GM12878 (cell line): ENCODE results near the gene CXorf65. TPM values are rescaled to one million over a fixed set of nuclear protein-coding genes. Genes with fewer than 3 reads are reported as not detected.

ENCODE experiments used
- ATAC-seq: fragments of 200-7000 bp; cut with Tn5 transposase; 3 replicates; pipeline ENCODE4 v1.9.1; 2020; ENCODE audit warnings: mild to moderate bottlenecking, moderate library complexity
- BruUV-seq: library from RNA; stranded (reverse); fragments of 400-500 nt; replicated peaks from 2 replicates; lab custom pipeline; 2021; lab: Mats Ljungman, UMichigan
- CTCF ChIA-PET: fragments of 300-600 bp; sonication (Branson Sonifier 250); formaldehyde crosslinking; extraction: SDS; loops from one replicate; lab custom pipeline; 2021; ENCODE audit warnings: inconsistent platforms; lab: Yijun Ruan, JAX
- POLR2A ChIA-PET: fragments of 350-600 bp; formaldehyde crosslinking; extraction: SDS; loops from one replicate; lab custom pipeline; 2021; ENCODE audit warnings: inconsistent platforms; lab: Charles Lee
- RAD21 ChIA-PET: fragments of 300-600 bp; sonication (Branson Sonifier 250); formaldehyde crosslinking; loops from one replicate; lab custom pipeline; 2023; ENCODE audit warnings: antibody characterized with exemption; ENCODE audit not compliant: unreplicated experiment; lab: Charles Lee
- SMC1A ChIA-PET: fragments of 300-600 bp; sonication (Branson Sonifier 250); formaldehyde crosslinking; loops from one replicate; lab custom pipeline; 2023; ENCODE audit not compliant: unreplicated experiment, uncharacterized antibody; lab: Charles Lee
- DNase-seq: peaks from one replicate; pipeline ENCODE4 v3.0.0-alpha.2; 2011; ENCODE audit warnings: low read depth, low spot score
- FAIRE-seq: peaks from 3 replicates; lab custom pipeline; 2011; peaks lifted over from hg19 to GRCh38; lab: Jason Lieb, UNC
- H2AFZ ChIP-seq: 2 replicates; pipeline ENCODE4 v1.6.0; 2011; ENCODE audit warnings: low read depth, low read length, control low read depth; ENCODE audit not compliant: control insufficient read depth
- H3K27ac ChIP-seq: 2 replicates; pipeline ENCODE4 v1.5.1; 2011; ENCODE audit warnings: control low read depth; ENCODE audit not compliant: control insufficient read depth, insufficient read depth
- H3K27me3 ChIP-seq, 2 experiments: replicated peaks in 1 of 2; 2 replicates each; pipeline versions ENCODE4 v1.6.0 to v1.6.1; 2011; ENCODE audit warnings: low read length in 1 of 2; ENCODE audit not compliant: control insufficient read depth in 2 of 2, insufficient read depth in 2 of 2
- H3K36me3 ChIP-seq, 2 experiments: 2 replicates each; pipeline ENCODE4 v1.5.1; 2011; ENCODE audit warnings: low read length in 1 of 2; ENCODE audit not compliant: control insufficient read depth in 2 of 2, insufficient read depth in 2 of 2
- H3K4me1 ChIP-seq: 2 replicates; pipeline ENCODE4 v1.6.1; 2011; ENCODE audit warnings: mild to moderate bottlenecking, low read length, moderate library complexity, mixed read lengths; ENCODE audit not compliant: control insufficient read depth, insufficient read depth
- H3K4me2 ChIP-seq: 2 replicates; pipeline ENCODE4 v1.6.0; 2011; ENCODE audit warnings: control low read depth; ENCODE audit not compliant: control insufficient read depth, insufficient read depth
- H3K4me3 ChIP-seq: fragments of 200-600 bp; sonication (generic); 2 replicates; pipeline ENCODE4 v1.5.1; 2016
- H3K79me2 ChIP-seq: 2 replicates; pipeline ENCODE4 v1.6.0; 2011; ENCODE audit warnings: low read length; ENCODE audit not compliant: control insufficient read depth, insufficient read depth
- H3K9ac ChIP-seq: 2 replicates; pipeline ENCODE4 v1.8.0; 2011; ENCODE audit warnings: low read length, control low read depth, mixed read lengths; ENCODE audit not compliant: control insufficient read depth, insufficient read depth
- H3K9me3 ChIP-seq: replicated peaks from 3 replicates; pipeline ENCODE4 v1.5.1; 2011; ENCODE audit warnings: mild to moderate bottlenecking, low read length; ENCODE audit not compliant: control insufficient read depth, insufficient read depth
- H4K20me1 ChIP-seq: 2 replicates; pipeline ENCODE4 v1.6.0; 2011; ENCODE audit not compliant: control insufficient read depth, insufficient read depth
- BCL11A ChIP-seq: IDR thresholded peaks from 2 replicates; pipeline ENCODE4 v1.6.1; 2011; ENCODE audit warnings: low read depth, low read length
- BMI1 ChIP-seq: fragments of 450-650 bp; IDR thresholded peaks from 2 replicates; pipeline ENCODE4 v1.6.1; 2016; ENCODE audit warnings: mild to moderate bottlenecking, moderate library complexity, borderline replicate concordance
- CHD1 ChIP-seq: IDR thresholded peaks from 2 replicates; pipeline ENCODE4 v1.6.1; 2012; ENCODE audit warnings: low read depth, low read length, improper control_type of control experiment
- CREM ChIP-seq: IDR thresholded peaks from 2 replicates; pipeline ENCODE4 v1.6.1; 2014; ENCODE audit warnings: antibody characterized with exemption, low read depth
- RBBP5 ChIP-seq: fragments of 200-600 bp; sonication (generic); conservative IDR thresholded peaks from 2 replicates; pipeline ENCODE4 v1.6.1; 2016
- RUNX3 ChIP-seq: IDR thresholded peaks from 2 replicates; pipeline ENCODE4 v1.6.1; 2012; ENCODE audit warnings: low read length, inconsistent platforms
- WGBS: methylation state at CpG from one replicate; pipeline ENCODE4 v1.1.6; 2016; ENCODE audit warnings: low lambda C conversion rate; ENCODE audit not compliant: insufficient replicate concordance, insufficient coverage; ENCODE audit errors: missing lambda C conversion rate; 5-methylcytosine and 5-hydroxymethylcytosine counted together
- in situ Hi-C: fragments of 300-500 bp; cut with MboI; formaldehyde crosslinking; loops from 9 replicates; pipeline ENCODE4 v1.14.3; 2018; ENCODE audit warnings: mixed read lengths
- intact Hi-C: fragments of 100-400 bp; cut with micrococcal nuclease; formaldehyde crosslinking; loops from one replicate; pipeline ENCODE4 v1.14.2; 2022; ENCODE audit not compliant: unreplicated experiment
- polyA plus RNA-seq, 11 experiments: library from polyadenylated mRNA; depleted of rRNA in 4 of 11; unstranded in 6 of 11; stranded (reverse) in 5 of 11; fragments of >200 nt; fragmentation: Nextera tagmentation in 4 of 11; fragmentation: Illumina TruSeq in 1 of 11; extraction: Ambion mirVana in 4 of 11; extraction: Trizol in 1 of 11; gene quantifications; 1 replicate in 1 of 11; 2 replicates in 10 of 11; pipeline versions ENCODE4 v1.2.1 to v1.2.3, GENCODE V29; 2011 to 2016; ENCODE audit warnings: inconsistent platforms in 2 of 11, missing spikeins in 2 of 11, low read depth in 1 of 11
- total RNA-seq, 4 experiments: library from RNA; depleted of rRNA in 3 of 4; stranded (reverse); fragments of >200 nt in 3 of 4; fragmentation: Illumina TruSeq in 1 of 4; extraction: Trizol in 1 of 4; gene quantifications; 2 replicates each; pipeline versions ENCODE4 v1.2.1 to v1.2.3, GENCODE V29; 2013 to 2021
- TF ChIP-seq, protein P1 (sequence below): fragments of 450-650 bp; IDR thresholded peaks from 2 replicates; pipeline ENCODE4 v1.6.1; 2017; ENCODE audit warnings: low read depth, mild to moderate bottlenecking, moderate library complexity
- TF ChIP-seq, protein P2 (sequence below): fragments of 450-650 bp; IDR thresholded peaks from 2 replicates; pipeline ENCODE4 v1.6.1; 2017; ENCODE audit warnings: borderline replicate concordance

Gene CXorf65
- total and polyA plus RNA-seq, 10 of the 15 experiments (the other 5 are each of a cell fraction or from before 2014, with no cell fraction given), result 0.82 to 4.8 (median 2.3) TPM

DNA sequence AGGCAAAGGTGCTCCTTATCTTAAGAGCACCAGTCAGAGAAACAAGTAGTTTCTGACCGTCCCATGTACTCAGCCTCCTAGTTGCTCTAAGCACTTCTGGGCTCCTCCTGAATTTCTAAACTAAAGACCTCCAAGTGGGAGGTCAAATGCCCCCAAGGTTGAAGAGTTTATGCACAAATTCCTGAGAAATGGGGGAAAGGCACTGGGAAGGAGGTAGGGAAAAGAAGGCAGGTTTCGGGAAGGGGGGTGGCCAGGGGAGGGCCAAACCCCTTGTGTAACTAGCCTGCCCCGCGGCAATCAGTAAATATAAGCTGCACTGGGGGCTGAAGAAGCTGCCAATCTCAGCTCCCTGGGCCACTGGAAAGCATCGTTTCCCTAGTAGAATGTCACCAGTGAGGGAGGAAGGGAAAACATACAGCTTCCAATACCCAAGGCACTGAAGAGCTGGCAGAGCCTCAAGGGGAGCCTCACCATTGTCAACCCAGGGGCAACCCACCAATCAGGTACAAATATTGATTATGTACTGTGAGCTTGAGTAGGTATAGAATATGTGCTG, 7.5 kb downstream of the CXorf65 start:
- Histone ChIP-seq H4K20me1 (no peaks in the 10 kb centered on the region), H3K9ac (no peak overlapping the region), H3K79me2 (no peaks in the 10 kb centered on the region), H3K4me1 (no peaks in the 10 kb centered on the region), H2AFZ (no peak overlapping the region), H3K4me2 (no peak overlapping the region), H3K36me3 (no peaks in the 10 kb centered on the region), H3K9me3 (no peaks in the 10 kb centered on the region), H3K27me3 (no peaks in the 10 kb centered on the region), H3K4me3 (no peak overlapping the region)
- intact Hi-C loops, result loop anchor here (1.0 to 10.0 kb wide), 3 partner anchors 30 to 186 kb away; partner anchors contain the start of gene NONO
- CTCF ChIA-PET, result interaction anchor here (0.5 to 5.2 kb wide), 8 partner anchors 11 to 130 kb away, joined by 3 to 82 read pairs (median 16); partner anchors contain the start of genes IL2RG and MED12
- 46% methylated on average over 4 of the region's 5 CpGs for WGBS
- RAD21 ChIA-PET, result interaction anchor here (0.8 to 2.7 kb wide), 9 partner anchors 12 to 184 kb away, joined by 3 to 29 read pairs (median 6); partner anchors contain the start of genes IL2RG, MED12, NLGN3 and NONO
- ATAC-seq (no peak), FAIRE-seq (no peak), DNase-seq (no peak)
- in situ Hi-C loops, result no loop called here
- BruUV-seq, result no TSS peak
- POLR2A ChIA-PET, result interaction anchor here (0.6 to 5.1 kb wide), 7 partner anchors 13 to 280 kb away, joined by 3 to 60 read pairs (median 4); partner anchors contain the start of gene IL2RG
- SMC1A ChIA-PET, result interaction anchor here (0.8 to 6.2 kb wide), 10 partner anchors 13 to 184 kb away, joined by 3 to 46 read pairs (median 5); partner anchors contain the start of genes IL2RG, MED12 and NONO
- TF ChIP-seq BMI1 (no peak), RUNX3 (no peak), RBBP5 (no peak), CHD1 (no peak), CREM (no peak), BCL11A (no peak)
- TF ChIP-seq, protein P1, sequence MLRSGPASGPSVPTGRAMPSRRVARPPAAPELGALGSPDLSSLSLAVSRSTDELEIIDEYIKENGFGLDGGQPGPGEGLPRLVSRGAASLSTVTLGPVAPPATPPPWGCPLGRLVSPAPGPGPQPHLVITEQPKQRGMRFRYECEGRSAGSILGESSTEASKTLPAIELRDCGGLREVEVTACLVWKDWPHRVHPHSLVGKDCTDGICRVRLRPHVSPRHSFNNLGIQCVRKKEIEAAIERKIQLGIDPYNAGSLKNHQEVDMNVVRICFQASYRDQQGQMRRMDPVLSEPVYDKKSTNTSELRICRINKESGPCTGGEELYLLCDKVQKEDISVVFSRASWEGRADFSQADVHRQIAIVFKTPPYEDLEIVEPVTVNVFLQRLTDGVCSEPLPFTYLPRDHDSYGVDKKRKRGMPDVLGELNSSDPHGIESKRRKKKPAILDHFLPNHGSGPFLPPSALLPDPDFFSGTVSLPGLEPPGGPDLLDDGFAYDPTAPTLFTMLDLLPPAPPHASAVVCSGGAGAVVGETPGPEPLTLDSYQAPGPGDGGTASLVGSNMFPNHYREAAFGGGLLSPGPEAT, result no peak
- TF ChIP-seq, protein P2, sequence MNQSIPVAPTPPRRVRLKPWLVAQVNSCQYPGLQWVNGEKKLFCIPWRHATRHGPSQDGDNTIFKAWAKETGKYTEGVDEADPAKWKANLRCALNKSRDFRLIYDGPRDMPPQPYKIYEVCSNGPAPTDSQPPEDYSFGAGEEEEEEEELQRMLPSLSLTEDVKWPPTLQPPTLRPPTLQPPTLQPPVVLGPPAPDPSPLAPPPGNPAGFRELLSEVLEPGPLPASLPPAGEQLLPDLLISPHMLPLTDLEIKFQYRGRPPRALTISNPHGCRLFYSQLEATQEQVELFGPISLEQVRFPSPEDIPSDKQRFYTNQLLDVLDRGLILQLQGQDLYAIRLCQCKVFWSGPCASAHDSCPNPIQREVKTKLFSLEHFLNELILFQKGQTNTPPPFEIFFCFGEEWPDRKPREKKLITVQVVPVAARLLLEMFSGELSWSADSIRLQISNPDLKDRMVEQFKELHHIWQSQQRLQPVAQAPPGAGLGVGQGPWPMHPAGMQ, result no peak
- TF ChIP-seq, all 136 proteins: peak for 0
- H3K27ac ChIP-seq, result no peak overlapping the region
